ENCODE measurements around the gene FHOD3.
"Not testable (repeated sequence)": the region's sequence is repeated elsewhere in the genome, so short reads cannot be mapped to it uniquely, and the experiment has no call there.

FHOD3 gene

DNA sequence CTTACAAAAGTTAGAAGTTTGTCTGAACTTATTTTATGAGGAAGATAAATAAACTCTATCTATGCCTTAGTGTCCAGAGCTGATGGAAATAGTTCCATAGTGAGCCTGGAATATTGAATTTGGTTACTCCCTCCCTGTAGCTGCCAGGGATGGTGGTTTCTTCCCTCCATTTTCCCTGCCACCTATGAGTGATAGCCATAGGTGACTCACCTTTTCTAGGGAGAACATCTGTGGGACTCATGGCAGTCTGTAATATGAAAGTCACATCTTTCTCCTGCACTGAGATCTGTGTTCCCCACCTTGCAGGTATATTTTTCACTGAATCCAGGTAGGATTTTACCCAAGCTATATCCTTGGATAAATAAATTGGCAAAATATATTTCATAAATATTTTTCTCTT, 382.5 kb downstream of the FHOD3 start:
- DNase-seq = no peak

DNA sequence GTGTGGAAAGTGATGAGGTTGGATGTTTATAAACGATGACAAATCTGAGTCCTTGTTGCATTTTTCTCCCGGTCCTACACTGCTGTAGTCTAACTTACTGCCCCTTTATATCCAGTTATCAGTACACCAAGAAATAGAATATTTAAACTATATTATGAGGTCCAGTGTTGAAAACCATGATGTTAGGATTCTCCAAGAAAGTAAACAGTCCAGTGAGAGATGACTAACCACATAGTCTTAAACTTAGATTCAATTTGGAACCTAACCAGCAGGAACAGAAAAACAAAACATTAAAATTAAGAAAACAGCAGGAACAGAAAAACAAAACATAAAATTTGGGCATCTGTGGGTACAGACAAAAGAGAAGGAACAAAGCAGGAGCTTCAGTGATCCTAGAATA, 388.1 kb downstream of the FHOD3 start:
- DNase-seq = no peak

DNA sequence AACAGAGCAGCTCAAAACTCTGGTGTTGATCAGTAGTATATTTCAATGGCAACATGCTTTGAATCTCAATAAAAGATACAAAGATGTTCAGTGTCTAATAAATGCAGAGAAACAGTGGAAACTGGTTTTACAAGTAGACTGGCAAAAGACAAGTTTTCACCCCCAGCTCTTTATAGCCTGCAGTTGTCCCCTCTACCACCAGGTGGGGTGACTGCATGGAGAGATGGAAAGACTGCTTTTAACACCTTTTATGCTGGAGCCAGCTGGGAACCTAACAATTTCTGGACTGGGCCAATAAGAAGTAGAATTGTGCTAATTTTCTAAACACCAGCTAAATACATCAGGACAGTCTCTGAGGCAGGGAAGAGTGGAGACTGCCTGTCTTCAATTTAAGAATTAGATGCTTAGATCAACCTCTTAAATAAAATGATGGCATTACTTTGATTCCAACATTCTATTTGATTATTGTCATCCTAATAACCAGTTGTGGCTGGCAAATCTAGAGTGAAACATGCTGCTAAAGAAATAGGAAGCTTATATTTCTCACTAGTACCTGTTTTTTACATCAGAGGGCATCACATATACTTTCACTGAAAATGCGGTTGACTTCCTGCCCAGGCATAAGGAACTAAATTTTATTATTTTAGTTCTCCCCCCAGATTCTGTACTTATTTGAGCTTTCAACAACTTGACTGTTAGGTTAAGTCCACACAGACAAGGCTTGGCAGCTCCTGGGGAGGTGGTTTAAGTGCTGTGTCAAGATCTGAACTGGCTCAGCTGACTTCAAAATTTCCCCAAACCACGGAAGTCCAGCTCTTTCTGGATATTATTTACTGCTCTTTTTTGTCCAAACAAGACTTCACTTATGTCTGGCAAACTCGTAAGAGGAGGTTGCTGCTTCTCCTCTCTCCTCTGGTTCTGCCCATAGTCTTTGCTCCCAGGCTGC, 390.8 kb downstream of the FHOD3 start:
- peak; percentile 31 for DNase-seq

DNA sequence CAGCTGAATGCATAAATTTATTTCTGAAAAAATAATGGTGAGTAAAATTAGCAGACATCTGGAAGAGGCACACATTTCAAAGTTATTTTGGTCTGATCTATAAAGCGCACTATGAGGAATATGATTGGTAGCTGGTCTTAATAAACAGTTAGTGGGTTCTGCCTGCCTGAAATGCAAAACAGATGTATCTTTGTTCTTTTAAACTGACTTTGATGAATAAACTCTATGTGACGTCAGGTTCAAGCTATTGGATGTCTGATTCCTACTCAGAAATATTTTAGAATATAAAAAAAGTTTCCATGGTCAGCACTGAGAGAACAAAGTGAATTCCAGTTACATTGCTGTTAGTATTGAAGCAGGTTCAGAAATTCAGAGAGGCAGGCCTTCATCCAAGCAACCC, 394.9 kb downstream of the FHOD3 start:
- DNase-seq = no peak

DNA sequence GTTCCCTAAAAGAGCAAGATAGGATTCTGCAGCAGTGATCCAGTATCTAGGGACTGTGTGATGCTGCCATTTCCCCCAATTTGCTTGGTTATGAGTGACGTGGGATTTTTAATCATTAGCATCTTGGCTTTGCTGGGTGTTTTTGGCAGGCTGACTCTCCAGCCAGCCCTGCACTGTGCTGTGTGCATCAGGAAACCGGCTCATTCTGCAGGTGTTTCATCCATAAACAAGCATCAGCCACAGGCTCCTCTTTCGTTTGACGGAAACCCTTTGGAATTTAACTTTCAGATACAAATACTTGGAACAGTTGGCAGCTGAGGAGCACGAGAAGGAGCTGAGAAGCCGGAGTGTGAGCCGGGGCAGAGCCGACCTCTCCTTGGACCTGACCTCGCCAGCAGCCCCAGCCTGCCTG, 395.4 kb downstream of the FHOD3 start:
- no peak for DNase-seq

DNA sequence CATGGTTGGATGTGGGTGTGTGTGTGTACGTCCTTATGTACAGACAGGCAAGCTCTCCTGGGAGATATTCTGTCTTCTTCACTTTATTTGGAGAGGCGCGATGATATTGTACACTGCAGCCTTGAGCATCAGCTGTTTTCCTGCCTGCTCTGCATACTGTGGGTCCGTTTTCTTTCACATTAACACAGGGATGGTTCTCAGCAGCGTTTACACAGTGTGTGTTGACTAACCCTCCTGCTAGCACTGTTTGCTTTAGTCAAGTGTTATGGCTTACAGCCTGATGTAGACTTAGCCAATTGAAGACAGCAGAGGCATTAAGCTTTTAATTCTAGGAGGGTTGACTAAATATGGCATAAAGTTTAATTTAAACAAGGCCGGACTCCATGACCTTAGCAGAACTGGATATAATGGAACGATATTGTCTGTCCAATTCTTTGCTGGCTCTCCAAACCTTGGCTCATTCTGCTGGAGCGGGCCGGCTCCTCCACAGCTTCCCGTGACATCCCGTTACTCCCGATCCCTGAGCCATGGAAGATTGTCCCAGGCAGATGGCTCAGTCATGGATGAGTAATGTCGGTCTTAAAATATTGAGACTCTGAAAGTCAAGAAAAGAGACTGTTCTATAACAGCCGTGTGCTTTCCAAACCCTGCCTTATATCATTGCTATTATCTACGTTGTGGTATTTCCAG, 396.6 kb downstream of the FHOD3 start:
- DNase-seq = no peak

DNA sequence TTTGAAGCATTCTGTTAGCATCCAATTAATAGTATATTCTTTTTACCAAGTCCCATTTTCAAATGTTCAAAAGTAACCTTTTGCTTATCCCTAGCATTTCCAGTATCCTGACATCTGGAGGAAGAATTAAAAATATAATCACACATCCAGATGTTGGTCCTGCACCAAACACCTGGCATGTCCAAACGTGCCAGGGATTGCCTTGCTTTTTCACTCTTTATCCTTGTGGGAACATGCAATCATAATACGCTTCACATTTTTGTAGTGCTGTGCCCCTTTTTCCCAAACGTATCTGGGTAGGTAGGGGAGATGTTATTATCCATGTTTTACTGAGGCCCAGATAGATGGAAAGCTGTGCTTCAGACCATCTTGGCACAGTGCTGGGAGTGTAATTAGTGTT, 398.3 kb downstream of the FHOD3 start:
- no peak for DNase-seq

DNA sequence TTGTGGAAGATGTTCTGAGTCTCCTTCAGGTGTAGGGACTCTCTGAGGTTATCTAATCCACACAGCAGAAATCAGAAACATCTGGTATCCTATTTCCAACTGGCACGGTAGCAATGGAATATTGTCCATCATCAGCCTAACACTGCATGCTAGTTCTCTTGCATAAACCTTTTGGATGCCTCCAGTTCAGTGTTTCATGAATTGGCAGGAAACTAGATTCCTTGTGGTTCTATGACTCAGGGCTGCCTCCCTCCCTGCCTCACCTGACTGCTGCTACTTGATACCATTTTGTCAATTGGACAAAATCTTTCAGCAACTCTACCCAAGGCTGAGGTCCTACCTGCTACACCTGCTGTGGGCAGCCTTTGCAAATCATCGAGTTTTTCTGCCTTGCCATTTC, 400.4 kb downstream of the FHOD3 start:
- DNase-seq = no peak

DNA sequence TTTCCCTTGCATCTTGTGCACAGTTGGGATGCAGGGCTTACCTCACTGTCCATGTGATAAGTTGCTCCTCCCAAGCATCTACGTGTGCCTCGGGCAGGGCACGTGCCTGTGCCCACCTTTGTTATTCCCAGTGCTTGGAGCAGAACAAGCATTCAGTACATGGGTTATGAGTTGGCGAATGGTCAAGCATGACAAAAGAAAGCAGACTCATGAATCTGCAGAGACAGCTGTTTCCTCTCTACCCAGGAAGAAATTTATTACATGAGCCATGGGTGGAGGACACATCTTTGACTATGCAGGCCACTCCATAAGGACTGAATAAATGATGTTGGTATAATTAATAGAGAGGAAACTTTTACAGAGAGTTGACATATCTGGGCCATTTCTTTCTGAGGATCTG, 403.4 kb downstream of the FHOD3 start:
- DNase-seq = no peak

DNA sequence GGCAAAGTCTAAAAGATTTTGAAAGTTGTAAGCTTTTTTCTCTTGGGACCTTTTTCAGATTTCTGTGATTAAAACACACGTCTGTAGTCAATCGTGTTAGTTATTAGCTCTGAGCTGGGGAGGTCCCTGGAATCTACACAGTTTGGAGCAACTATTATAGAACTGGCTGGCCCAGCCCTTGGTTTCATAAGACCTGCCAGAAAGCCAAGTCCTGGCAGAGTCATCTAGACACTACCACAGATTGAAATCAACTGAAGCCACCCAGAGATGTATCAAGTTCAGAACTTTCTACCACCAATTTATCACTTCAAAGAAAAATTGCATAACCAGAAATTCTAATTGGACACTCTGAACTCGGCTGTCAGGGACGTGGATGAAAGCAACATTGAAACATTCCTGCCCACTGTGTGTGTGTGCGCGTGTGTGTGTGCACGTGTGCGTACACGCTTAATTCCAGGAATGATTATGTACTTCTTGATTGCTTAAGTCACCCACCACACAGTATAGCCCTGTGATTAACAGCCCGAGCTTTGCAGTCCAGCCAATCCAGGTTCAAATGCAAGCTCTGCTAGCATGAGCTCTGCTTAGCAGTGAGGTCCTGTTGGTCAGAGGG, 405.0 kb downstream of the FHOD3 start:
- DNase-seq = no peak

DNA sequence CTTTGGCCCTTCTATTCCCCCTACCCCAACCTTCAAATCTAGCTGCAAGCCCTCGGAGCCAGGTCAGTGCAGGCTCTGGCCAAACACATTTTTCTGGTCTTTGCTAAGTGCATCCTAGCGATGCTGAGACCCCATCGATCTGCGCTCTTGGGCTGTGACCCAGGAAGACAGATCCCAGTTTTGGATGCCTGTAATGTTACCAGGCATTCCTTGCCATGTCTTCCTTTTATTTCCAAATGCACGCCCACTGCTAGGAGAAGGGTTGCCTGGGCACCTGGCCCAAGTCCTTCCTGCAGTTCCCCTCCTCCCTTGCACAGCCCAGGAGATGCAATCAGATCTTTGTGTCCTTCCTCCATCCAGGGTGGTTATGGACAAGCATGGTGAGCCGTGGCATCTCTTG, 406.6 kb downstream of the FHOD3 start:
- DNase-seq = no peak

DNA sequence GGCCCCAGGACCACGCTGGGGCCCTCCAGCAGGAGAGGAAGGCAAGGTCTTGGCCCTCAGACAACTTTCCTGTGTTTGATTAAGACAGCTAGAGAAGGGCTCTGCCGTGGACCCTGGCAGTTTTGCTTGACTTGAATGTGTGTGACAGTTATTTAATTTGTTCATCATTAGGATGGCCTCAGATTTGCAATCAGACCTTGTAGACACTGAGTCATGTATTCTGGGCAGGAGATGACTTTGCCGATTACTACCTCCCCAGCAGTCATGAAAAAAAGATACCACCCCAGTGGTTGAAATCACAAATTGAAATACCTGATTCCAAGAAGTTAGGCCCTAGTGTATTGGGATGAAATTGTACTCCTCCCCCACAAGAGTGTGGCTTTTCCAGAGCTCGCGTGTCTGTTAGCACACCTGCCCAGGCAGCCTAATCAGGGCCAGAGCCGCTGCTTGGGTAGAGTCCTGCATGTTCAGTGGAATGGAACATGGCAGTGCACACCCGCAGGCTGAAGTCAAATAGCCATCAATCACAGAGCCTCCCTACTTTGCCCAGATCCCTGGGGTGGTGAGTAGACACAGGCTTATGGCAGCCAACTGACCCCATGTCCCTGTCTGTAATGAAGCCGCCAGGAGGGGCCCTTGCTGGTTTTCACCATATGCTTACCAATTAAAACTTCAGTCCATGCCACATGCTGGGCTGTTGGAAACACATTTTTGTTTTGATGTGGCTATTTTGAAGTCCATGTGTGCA, 408.8 kb downstream of the FHOD3 start:
- no peak for DNase-seq

DNA sequence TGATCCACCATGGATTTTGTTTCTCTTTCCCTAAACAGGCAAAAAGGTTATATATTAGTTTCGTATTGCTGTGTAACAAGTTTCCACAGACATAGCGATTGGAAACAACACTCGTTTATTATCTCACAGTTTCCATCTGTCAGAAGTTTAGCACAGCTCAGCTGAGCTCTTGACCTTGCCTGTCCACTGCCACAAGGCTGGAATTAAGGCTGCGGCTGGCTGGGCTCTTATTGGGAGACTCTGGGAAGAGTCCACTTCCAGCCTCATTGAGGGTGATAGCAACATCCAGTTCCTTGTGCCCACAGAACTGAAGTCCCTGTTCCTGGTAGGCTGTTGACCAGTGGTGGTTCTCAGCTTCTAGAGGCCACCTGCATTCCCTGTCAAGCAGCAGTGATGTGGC, 410.9 kb downstream of the FHOD3 start:
- no peak for DNase-seq

DNA sequence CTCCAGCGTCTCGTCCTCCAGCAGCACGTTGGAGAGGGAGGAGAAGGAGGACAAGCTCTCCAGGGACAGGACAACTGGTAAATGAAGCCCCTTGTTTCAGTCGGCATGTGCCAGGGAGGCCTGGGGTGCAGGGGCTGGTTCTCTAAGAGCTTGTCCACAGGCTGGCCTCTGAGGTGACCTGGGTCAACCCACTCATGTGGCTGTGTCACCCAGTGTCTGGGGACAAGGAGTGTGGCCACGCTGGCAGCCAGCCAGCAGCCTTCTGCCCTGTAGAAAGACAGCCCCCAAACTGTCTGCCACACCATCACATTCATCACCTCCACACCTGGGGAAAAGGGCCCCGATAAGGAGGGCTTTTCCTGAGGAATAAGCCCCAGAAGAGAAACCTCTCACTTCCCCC, 411.8 kb downstream of the FHOD3 start:
- DNase-seq = no peak

DNA sequence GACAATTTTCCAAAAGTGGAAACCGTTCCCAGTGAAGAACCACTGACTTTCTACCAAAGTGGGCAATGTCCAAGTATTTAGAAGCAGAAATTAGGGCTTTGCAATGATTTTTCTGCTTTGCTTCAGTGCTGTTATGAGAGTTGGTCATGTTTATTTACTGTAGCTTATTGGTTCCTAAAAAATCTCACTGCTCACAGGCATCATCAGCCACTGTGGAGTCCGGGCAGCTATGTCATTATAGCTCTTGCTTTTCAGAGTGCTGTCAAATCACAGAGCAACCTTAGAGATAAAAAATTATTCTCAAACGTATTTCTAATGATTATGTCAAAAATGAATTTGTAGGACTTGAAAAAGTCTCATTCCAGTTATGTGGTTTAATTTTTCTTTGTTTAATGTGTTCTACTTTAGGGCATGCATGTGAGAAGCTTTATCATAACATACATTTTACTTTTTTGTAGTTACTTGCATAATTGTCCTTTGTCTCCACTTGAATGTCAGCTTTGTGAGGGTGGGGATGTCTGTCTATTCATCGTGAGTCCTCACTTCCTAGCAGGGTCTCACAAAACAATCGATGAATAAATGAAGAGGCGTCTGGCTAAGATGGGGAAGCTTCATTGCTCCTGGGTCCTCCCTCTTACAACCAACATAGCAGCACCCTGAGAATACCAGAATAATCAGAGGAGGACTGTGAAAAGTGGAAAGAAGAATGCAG, 413.7 kb downstream of the FHOD3 start:
- DNase-seq = no peak

DNA sequence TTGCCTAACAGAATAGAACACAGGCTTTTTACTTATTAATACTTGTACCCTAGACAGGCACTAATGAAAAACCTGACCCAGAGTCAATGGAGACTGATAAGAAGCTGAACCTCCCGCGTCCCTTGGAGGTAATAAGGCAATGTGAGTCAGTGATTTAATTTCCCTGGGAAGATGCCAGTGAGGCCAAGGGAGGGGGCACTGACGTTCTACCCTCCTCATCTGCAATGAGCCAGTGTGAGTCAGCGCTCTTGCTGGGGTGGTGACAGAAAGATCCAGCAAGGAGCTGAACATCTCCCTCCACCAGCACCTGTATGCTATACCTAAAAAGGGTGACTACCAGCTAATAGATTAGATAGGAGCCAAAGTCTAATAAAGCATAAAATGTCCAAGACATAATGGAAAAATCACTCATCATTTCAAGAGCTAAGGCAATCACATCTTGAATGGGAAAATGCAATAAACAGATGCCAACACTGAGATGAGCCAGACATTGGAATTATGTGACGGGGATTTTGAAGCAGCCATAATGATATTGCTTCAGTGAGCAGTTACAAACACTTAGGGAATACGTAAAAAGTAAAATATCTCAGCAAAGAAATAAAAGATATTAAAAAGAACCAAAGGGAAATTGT, 414.4 kb downstream of the FHOD3 start:
- no peak for DNase-seq

DNA sequence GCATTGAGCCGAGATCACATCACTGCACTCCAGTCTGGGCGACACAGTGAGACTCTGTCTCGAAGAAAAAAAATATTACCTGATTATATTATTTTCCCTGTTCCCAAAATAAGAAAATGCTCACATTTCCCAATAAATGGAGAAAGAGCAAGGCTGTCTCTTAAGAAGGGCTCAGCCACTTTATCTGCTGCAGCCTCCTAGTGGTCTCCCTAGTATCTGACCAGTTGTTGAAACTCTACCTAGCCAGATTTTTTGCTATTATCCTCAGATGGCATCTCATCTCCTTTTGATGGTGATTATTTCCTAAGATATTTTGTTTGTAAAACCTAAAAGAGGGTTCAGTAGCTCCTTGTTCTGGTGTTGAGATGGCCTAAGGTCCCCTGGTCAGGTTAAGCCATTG, 417.0 kb downstream of the FHOD3 start:
- no peak for DNase-seq

DNA sequence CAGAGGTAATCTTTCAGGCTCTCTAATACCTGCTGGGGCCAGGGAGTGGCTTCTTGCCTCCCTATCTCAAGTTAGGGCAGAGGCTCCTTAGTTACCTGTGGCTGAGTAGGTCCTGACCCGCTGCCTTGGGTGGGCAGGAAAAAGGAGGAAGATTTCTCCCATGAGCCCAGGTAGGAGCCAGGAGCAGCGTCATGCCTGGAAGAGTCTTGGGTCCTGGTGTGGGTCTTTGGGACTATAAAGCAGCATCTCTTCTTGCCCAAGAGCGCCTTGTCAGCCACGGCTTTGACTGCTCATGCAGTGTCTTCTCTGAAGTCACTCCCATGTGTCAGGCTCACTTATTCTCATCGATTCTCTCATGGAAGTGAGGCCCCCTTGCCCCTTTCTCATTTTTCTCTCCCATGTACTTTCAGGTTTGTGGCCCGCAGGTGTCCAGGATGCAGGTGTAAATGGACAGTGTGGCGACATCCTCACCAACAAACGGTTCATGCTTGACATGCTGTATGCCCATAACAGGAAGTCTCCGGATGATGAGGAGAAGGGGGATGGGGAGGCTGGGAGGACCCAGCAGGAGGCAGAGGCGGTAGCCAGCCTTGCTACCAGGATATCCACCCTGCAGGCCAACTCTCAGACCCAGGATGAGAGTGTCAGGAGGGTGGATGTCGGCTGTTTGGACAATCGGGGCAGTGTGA, 420.1 kb downstream of the FHOD3 start:
- DNase-seq = no peak

DNA sequence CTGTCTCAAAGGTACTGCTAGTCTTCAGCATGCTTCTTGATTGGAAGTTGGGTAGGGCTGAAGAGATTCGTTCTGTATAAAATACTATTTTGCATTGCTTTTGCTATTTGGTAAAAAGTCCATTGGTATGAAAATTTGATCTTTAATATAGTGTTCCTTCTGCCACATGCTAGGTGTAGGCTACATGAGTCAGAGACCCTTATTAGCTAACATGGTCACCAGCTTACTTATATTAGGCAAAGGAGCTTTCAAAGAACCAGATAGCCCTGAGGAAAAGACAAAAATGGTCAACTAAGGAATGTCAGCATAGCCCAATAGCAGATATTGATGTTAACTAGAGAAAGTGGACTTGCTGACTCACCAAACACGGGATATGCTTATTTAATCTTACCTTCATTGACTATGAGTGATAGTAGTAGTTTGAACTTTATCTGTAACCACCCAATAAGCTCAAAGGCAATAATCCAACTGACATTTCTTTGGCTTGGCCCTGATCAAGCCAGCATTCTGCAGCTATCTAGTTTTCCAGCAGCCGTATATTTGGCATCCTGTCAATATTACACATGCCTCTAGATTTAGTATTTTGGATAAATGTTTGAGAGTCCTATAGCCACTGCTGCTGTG, 421.3 kb downstream of the FHOD3 start:
- DNase-seq = no peak

DNA sequence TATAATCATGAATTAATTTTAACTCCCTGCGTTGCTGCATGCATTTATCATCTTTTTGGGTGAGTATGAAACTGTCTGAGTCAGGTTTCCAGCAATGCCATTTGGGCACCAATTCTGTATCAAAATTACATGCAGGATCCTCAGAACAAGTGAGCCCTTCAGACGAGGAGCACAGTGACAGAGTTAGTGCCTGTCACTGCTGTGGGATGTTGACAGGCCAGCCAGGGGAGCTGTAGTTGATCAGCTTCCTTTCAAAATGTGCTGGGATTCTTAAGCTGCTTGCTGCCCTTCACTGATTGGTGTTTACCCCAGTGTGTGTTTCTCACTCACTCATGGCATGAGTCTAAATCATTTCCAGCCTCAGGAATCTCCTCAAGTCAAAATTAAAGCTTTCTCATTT, 422.1 kb downstream of the FHOD3 start:
- no peak for DNase-seq

DNA sequence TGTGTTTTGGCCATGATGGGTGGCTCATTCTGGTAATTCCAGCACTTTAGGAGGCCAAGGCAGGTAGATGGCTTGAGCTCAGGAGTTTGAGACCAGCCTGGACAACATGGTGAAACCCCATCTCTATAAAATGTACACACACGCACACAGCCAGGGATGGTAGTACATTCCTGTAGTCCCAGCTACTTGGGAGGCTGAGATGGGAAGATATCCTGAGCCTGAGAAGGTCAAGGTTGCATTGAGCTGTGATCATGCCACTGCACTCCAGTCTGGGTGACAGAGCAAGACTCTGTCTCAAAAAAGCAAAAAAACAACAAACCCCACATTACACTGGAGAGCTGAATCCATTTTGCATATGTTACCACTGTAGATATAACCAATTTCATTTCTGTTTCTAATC, 423.8 kb downstream of the FHOD3 start:
- not testable (repeated sequence) for DNase-seq

Data from CD4-positive, alpha-beta T cell treated with Interleukin-17A for 1 hour (primary cell).